Heart right ventricle (tissue), 16 donors: ENCODE measurements around the gene GALNT12. TPM values are rescaled to one million over a fixed set of nuclear protein-coding genes. Genes with fewer than 3 reads are reported as not detected.

ENCODE experiments used
- ATAC-seq, 8 donors: fragments of 200-7000 bp; cut with Tn5 transposase; one replicate each; pipeline ENCODE4 v1.9.1; 2020; ENCODE audit warnings: mild to moderate bottlenecking in 8 of 8, moderate library complexity in 8 of 8, moderate number of reproducible peaks in 1 of 8
- DNase-seq, 2 donors: peaks; one replicate each; pipeline ENCODE4 v3.0.0-alpha.2; 2020
- H3K27ac ChIP-seq, 10 donors: fragments of 200-600 bp; sonication (generic) in 2 of 10; one replicate each; pipeline versions ENCODE4 v1.5.0 to v1.8.0; 2020 to 2022; ENCODE audit warnings: mild to moderate bottlenecking in 3 of 10
- H3K27me3 ChIP-seq, 7 donors: fragments of 200-600 bp; one replicate each; pipeline ENCODE4 v1.8.0; 2021 to 2022; ENCODE audit warnings: mild to moderate bottlenecking in 2 of 7
- H3K36me3 ChIP-seq, 9 donors: fragments of 200-600 bp; sonication (generic) in 1 of 9; one replicate each; pipeline versions ENCODE4 v1.5.0 to v1.8.0; 2020 to 2022; ENCODE audit warnings: mild to moderate bottlenecking in 2 of 9
- H3K4me1 ChIP-seq, 9 donors: fragments of 200-600 bp; sonication (generic) in 1 of 9; one replicate each; pipeline versions ENCODE4 v1.5.0 to v1.8.0; 2020 to 2022; ENCODE audit warnings: mild to moderate bottlenecking in 4 of 9
- H3K4me3 ChIP-seq, 10 donors: fragments of 200-600 bp; sonication (generic) in 2 of 10; one replicate each; pipeline versions ENCODE4 v1.5.0 to v1.8.0; 2020 to 2022; ENCODE audit warnings: mild to moderate bottlenecking in 7 of 10, moderate library complexity in 2 of 10
- H3K9me3 ChIP-seq, 11 donors: fragments of 200-600 bp in 10 of 11; sonication (generic) in 2 of 11; one replicate each; pipeline versions ENCODE4 v1.5.0 to v1.8.0; 2013 to 2022; ENCODE audit warnings: mild to moderate bottlenecking in 2 of 11, control low read depth in 1 of 11, moderate library complexity in 1 of 11
- CTCF ChIP-seq, 9 donors: fragments of 200-600 bp; sonication (generic) in 2 of 9; IDR thresholded peaks; one replicate each; pipeline versions ENCODE4 v1.5.0 to v1.8.0; 2021 to 2022; ENCODE audit warnings: antibody characterized with exemption in 9 of 9, mild to moderate bottlenecking in 5 of 9, moderate library complexity in 1 of 9
- WGBS, 2 donors: extraction: QIAGEN DNeasy Blood & Tissue Kit; methylation state at CpG; one replicate each; pipeline ENCODE4 v1.1.7; 2013; ENCODE audit warnings: inconsistent platforms in 1 of 2; 5-methylcytosine and 5-hydroxymethylcytosine counted together
- intact Hi-C, 10 donors: fragments of 100-400 bp; cut with DNase I; formaldehyde crosslinking; loops; one replicate each; pipeline versions ENCODE4 v1.11.1 to v1.14.2; 2022
- polyA plus RNA-seq, 2 donors: library from polyadenylated mRNA; stranded (reverse); fragments of 200-250 nt; gene quantifications; one replicate each; pipeline ENCODE4 v1.2.3, GENCODE V29; 2013
- total RNA-seq, 10 donors: library from RNA; stranded (reverse); fragmentation: NEBNext Ultra II Directional in 3 of 10; extraction: Animal tissue kit (Norgen Biotek cat#: 25700) in 3 of 10; gene quantifications; one replicate each; pipeline versions ENCODE4 v1.2.1 to v1.2.4, GENCODE V29; 2021 to 2023
- donor health status: Arrhythmogenic right ventricular cardiomyopathy.
- donor health status: ischemic (EF 13 %, LVEDD 7.1; RV severe dilation, severe dysfunction).
- donor health status: healthy with polysubstance abuse.
- donor health status: DM: no; HTN: yes; CAD: no.
- donor health status: DM: no; HTN: no; CAD: no.
- donor health status: ischemic (EF 25% LVEDD 6.9; RV normal size, moderate dysfunction).
- donor health status: ischemic (EF 25% LVEDD 5.7; RV mildly dilated, moderate dysfunction).
- donor health status: healthy.
- donor health status: DM: yes; HTN: yes; CAD: no.
- donor health status: Ischemic cardiomyopathy.
- donor health status: ischemic (EF 35%, LVEDD 5.7; RV mildly dilated, moderate dysfunction).
- donor health status: nonischemic (EF 11% LVEDD 7.7; RV severe dilation, severe dysfunction).
- donor health status: DM: yes; HTN: yes; CAD: no.
- donor health status: PGD.
- donor health status: ischemic (EF 29% LVEDD 5.4; RV normal size, mild dysfunction).
- donor health status: nonischemic (EF 23%, LVEDD 6.1; RV moderate dilation, normal function).

The GALNT12 gene
- total and polyA plus RNA-seq, 12 donors, result 0.25 to 1.3 (median 0.53) TPM

GRCh38 chr9:98829766-98830165 lies 22.3 kb downstream of the GALNT12 start:
- H3K36me3 ChIP-seq, result no peaks in the 10 kb centered on the region
- no peak for TF ChIP-seq CTCF (IDR thresholded peaks at IDR 0.05)
- no peaks in the 10 kb centered on the region for H3K27me3 ChIP-seq
- ATAC-seq (no peak), DNase-seq (no peak)
- intact Hi-C loops, result no loop called here
- no peak overlapping the region for H3K4me3 ChIP-seq
- H3K4me1 ChIP-seq, result peaks cover 0 to 7% (median 0%) of the 10 kb centered on the region in 9 donors
- H3K27ac ChIP-seq, result no peak overlapping the region
- H3K9me3 ChIP-seq, result no peaks in the 10 kb centered on the region
- WGBS, 2 donors, result 75 to 81% methylated on average over 5 of the region's 5 CpGs

- Histone ChIP-seq H3K27me3 (no peaks in the 10 kb centered on the region), H3K36me3 (no peaks in the 10 kb centered on the region), H3K27ac (no peak overlapping the region), H3K4me3 (no peak overlapping the region), H3K9me3 (no peaks in the 10 kb centered on the region), H3K4me1 (peaks cover 0 to 7% (median 0%) of the 10 kb centered on the region in 9 donors)
- ATAC-seq (no peak), DNase-seq (no peak)
- TF ChIP-seq CTCF (IDR thresholded peaks at IDR 0.05), result no peak
- WGBS, 2 donors, result 95 to 96% methylated on average over 5 of the region's 5 CpGs
- intact Hi-C loops, result no loop called here
Observed at GRCh38 chr9:98830554-98830953, 23.1 kb downstream of the GALNT12 start.

- Histone ChIP-seq H3K9me3 (no peaks in the 10 kb centered on the region), H3K4me1 (peaks cover 0 to 7% (median 0%) of the 10 kb centered on the region in 9 donors), H3K27me3 (no peaks in the 10 kb centered on the region), H3K27ac (no peak overlapping the region), H3K4me3 (no peak overlapping the region), H3K36me3 (no peaks in the 10 kb centered on the region)
- ATAC-seq, result no peak
- no peak for DNase-seq
- no peak for TF ChIP-seq CTCF (IDR thresholded peaks at IDR 0.05)
- 90 to 92% methylated on average over 16 of the region's 16 CpGs for WGBS, 2 donors
- intact Hi-C loops, result no loop called here
Observed at GRCh38 chr9:98831696-98832095, 24.2 kb downstream of the GALNT12 start.

GRCh38 chr9:98832768-98833089 lies 25.3 kb downstream of the GALNT12 start:
- H3K27me3 ChIP-seq, result no peaks in the 10 kb centered on the region
- H3K4me3 ChIP-seq, result no peak overlapping the region
- WGBS, 2 donors, result 95 to 98% methylated on average over 1 of the region's 1 CpG
- no peaks in the 10 kb centered on the region for H3K9me3 ChIP-seq
- DNase-seq (no peak), ATAC-seq (no peak)
- peaks cover 0 to 7% (median 0%) of the 10 kb centered on the region in 9 donors for H3K4me1 ChIP-seq
- no peaks in the 10 kb centered on the region for H3K36me3 ChIP-seq
- intact Hi-C loops, result no loop called here
- no peak for TF ChIP-seq CTCF (IDR thresholded peaks at IDR 0.05)
- no peak overlapping the region for H3K27ac ChIP-seq
